ENCODE data around the gene DYNC1I1. TPM values are rescaled to one million over a fixed set of nuclear protein-coding genes. Genes with fewer than 3 reads are reported as not detected.

DYNC1I1 gene
- total RNA-seq, 1 donor from 2014 or later: 38.8 TPM

- Histone ChIP-seq H3K9me3 (replicated peaks) (no peaks in the 10 kb centered on the region), H3K4me1 (peaks cover 7% of the 10 kb centered on the region), H3K4me3 (no peak overlapping the region), H3K27me3 (ENCODE audit: low read depth) (peaks cover 5% of the 10 kb centered on the region), H3K27ac (replicated peaks) (no peak overlapping the region), H3K36me3 (no peaks in the 10 kb centered on the region)
- intact Hi-C loops (cut with micrococcal nuclease): no loop called here
- TF ChIP-seq, protein P1, sequence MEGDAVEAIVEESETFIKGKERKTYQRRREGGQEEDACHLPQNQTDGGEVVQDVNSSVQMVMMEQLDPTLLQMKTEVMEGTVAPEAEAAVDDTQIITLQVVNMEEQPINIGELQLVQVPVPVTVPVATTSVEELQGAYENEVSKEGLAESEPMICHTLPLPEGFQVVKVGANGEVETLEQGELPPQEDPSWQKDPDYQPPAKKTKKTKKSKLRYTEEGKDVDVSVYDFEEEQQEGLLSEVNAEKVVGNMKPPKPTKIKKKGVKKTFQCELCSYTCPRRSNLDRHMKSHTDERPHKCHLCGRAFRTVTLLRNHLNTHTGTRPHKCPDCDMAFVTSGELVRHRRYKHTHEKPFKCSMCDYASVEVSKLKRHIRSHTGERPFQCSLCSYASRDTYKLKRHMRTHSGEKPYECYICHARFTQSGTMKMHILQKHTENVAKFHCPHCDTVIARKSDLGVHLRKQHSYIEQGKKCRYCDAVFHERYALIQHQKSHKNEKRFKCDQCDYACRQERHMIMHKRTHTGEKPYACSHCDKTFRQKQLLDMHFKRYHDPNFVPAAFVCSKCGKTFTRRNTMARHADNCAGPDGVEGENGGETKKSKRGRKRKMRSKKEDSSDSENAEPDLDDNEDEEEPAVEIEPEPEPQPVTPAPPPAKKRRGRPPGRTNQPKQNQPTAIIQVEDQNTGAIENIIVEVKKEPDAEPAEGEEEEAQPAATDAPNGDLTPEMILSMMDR (IDR thresholded peaks at IDR 0.05; ENCODE audit: borderline replicate concordance): no peak
- no peak for DNase-seq
These were observed 34.4 kb upstream of the DYNC1I1 start for GRCh38 chr7:95737828-95738505.

DNA sequence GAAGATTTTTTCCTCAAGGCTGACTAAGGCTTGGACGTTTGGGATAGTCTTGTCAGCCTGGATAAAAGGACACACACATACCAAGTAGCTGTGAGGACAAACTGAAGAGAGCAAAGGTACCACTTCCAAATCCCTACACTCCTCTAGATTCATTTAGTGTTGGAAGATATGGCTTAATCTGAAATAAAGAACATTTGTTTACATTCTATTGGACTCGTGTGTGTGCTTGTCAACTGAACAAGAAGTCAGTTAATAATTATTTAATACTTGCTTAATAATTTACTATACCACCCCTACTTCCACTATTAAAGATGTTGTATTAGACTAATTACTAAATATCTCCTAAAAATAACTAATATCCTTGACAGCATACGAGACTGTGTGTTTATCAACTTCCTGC lies 23.3 kb upstream of the DYNC1I1 start:
- H3K4me3 ChIP-seq: no peak overlapping the region
- no peaks in the 10 kb centered on the region for H3K9me3 ChIP-seq (replicated peaks)
- no peaks in the 10 kb centered on the region for H3K36me3 ChIP-seq
- H3K27me3 ChIP-seq (ENCODE audit: low read depth): no peaks in the 10 kb centered on the region
- TF ChIP-seq, protein P1 (IDR thresholded peaks at IDR 0.05; ENCODE audit: borderline replicate concordance): no peak
- H3K4me1 ChIP-seq: no peaks in the 10 kb centered on the region
- intact Hi-C loops (cut with micrococcal nuclease): no loop called here
- H3K27ac ChIP-seq (replicated peaks): no peak overlapping the region
- no peak for DNase-seq

DNA sequence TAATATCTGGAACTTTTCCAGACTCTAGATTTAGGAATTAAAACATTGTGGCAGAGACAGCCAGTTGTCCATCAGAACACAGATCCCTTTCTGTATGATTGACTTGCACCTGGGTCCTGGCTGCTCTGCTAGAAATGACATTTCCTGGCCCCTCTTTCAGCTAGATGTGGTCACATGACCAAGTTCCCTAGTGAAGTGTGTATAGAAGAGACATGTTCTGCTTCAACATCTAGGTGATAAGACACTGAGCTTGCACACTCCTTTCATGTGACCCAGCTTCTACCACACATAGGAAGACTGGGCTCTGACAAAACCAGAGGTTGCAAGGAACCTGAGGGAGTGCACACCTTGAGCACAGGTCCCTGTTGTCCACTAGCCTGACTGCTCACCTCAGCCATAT lies 22.8 kb upstream of the DYNC1I1 start:
- TF ChIP-seq, protein P1 (IDR thresholded peaks at IDR 0.05; ENCODE audit: borderline replicate concordance): no peak

GRCh38 chr7:95753440-95753839 lies 18.9 kb upstream of the DYNC1I1 start:
- no peak overlapping the region for H3K4me3 ChIP-seq
- no peak for DNase-seq
- no peaks in the 10 kb centered on the region for H3K4me1 ChIP-seq
- no peak overlapping the region for H3K27ac ChIP-seq (replicated peaks)
- H3K27me3 ChIP-seq (ENCODE audit: low read depth): peaks cover 15% of the 10 kb centered on the region
- intact Hi-C loops (cut with micrococcal nuclease): no loop called here
- TF ChIP-seq, protein P1 (IDR thresholded peaks at IDR 0.05; ENCODE audit: borderline replicate concordance): no peak
- H3K9me3 ChIP-seq (replicated peaks): no peaks in the 10 kb centered on the region
- H3K36me3 ChIP-seq: no peaks in the 10 kb centered on the region

More for the DNA sequence above, 22.8 kb upstream of the DYNC1I1 start:
- Histone ChIP-seq H3K4me1 (no peaks in the 10 kb centered on the region), H3K36me3 (no peaks in the 10 kb centered on the region), H3K27ac (replicated peaks) (no peak overlapping the region), H3K27me3 (ENCODE audit: low read depth) (no peaks in the 10 kb centered on the region), H3K4me3 (no peak overlapping the region), H3K9me3 (replicated peaks) (no peaks in the 10 kb centered on the region)
- intact Hi-C loops (cut with micrococcal nuclease): no loop called here
- no peak for DNase-seq

DNA sequence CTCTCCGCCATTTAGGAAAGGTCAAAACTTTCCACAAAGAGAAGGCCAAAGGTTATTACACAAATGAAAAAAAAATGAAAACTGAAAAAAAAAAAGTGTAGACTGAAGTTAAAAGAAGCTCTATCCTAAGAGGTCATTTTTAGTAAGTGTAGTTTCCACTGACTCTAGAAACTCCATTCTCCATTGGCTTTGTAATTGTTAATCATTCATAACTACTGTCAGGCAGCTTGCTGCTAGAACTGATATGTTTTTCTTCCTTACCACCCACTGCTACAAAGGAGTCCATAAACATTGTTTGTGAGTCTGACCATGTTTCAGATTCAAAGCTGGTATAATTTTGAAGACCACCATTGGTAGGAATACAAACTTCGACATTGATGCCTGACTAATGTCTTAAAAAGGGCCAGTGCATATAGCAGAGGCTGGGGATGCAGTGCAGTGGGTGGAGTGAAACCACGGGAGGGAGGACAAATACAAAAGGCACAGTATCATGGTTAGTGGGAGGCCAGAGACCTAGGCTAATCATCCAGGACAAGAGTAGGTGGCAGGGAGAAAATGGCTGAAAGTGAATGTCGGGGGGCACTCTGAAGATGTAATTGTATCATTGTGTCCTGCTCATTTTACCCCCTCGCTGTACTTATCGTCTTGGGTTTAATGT lies 16.9 kb upstream of the DYNC1I1 start:
- TF ChIP-seq, protein P1 (IDR thresholded peaks at IDR 0.05; ENCODE audit: borderline replicate concordance): no peak
- H3K9me3 ChIP-seq (replicated peaks): no peaks in the 10 kb centered on the region
- no peaks in the 10 kb centered on the region for H3K36me3 ChIP-seq
- intact Hi-C loops (cut with micrococcal nuclease): no loop called here
- no peak for DNase-seq
- no peaks in the 10 kb centered on the region for H3K4me1 ChIP-seq
- H3K4me3 ChIP-seq: no peak overlapping the region
- H3K27me3 ChIP-seq (ENCODE audit: low read depth): peaks cover 15% of the 10 kb centered on the region
- H3K27ac ChIP-seq (replicated peaks): no peak overlapping the region

All from left ventricle myocardium inferior (tissue), 1 donor.